Occipital lobe (tissue), 3 donors: ENCODE data around the gene GCN1. TPM values are rescaled to one million over a fixed set of nuclear protein-coding genes. Genes with fewer than 3 reads are reported as not detected.

Source experiments
- DNase-seq: peaks from one replicate; lab custom pipeline; 2025; lab: John Stamatoyannopoulos, UW
- small RNA-seq: library from RNA; depleted of rRNA; stranded (forward); fragments of <200 nt; gene quantifications from one replicate; pipeline ENCODE3, GENCODE V24; 2014
- total RNA-seq: library from RNA; depleted of rRNA; stranded (reverse); fragments of >200 nt; gene quantifications from one replicate; pipeline ENCODE4 v1.2.3, GENCODE V29; 2014

GCN1 gene
- total RNA-seq, 1 donor from 2014 or later = 53.7 TPM

- no peak for DNase-seq
These were observed 117.3 kb downstream of the GCN1 start for GRCh38 chr12:120077260-120077659.

Small RNA genes lying within 50 kb of the gene (small RNA-seq; reads per million reads assigned to genes)
- not detected for gene MIR4498

Other genes with a start within 250 kb of the GCN1 start
- 25.4 TPM for gene BICDL1, start 205.5 kb downstream of the GCN1 start, total RNA-seq
- 34.8 TPM for gene RAB35, start 78.0 kb downstream of the GCN1 start, total RNA-seq
- gene RPLP0, start 6.4 kb upstream of the GCN1 start, total RNA-seq = 1,592 TPM
- gene PXN, start 71.0 kb upstream of the GCN1 start, total RNA-seq = 2.8 TPM
- gene RNU4-2, start 97.2 kb upstream of the GCN1 start, total RNA-seq = under 0.01 TPM
- gene RNU4-1, start 98.5 kb upstream of the GCN1 start, total RNA-seq = under 0.01 TPM
- gene SIRT4, start 107.6 kb upstream of the GCN1 start, total RNA-seq = 4.5 TPM
- not detected for gene PLA2G1B, start 133.1 kb upstream of the GCN1 start, total RNA-seq
- gene MSI1, start 174.4 kb upstream of the GCN1 start, total RNA-seq = 7.5 TPM
- gene COX6A1, start 243.4 kb upstream of the GCN1 start, total RNA-seq = 367 TPM